Fibroblast of pulmonary artery (primary cell): ENCODE measurements around the gene SCN11A.
A peak's percentile ranks its signal among the peaks of the same experiment; 100 is the strongest.

Experiments
- DNase-seq: peaks from one replicate; pipeline ENCODE4 v3.0.0-alpha.2; 2010; ENCODE audit warnings: low read depth
- H3K4me3 ChIP-seq: replicated peaks from 2 replicates; pipeline ENCODE4 v1.5.1; 2011; ENCODE audit warnings: low read depth, mild to moderate bottlenecking, control low read depth, low read length, moderate library complexity
- TF ChIP-seq, protein P1 (sequence below): IDR thresholded peaks from 2 replicates; pipeline ENCODE4 v1.5.1; 2011; ENCODE audit warnings: mild to moderate bottlenecking, control low read depth, low read length, inconsistent platforms; ENCODE audit errors: missing control alignments

SCN11A gene

GRCh38 chr3:39022286-39022630 lies 29.5 kb downstream of the SCN11A start:
- H3K4me3 ChIP-seq = no peak overlapping the region
- TF ChIP-seq, protein P1, sequence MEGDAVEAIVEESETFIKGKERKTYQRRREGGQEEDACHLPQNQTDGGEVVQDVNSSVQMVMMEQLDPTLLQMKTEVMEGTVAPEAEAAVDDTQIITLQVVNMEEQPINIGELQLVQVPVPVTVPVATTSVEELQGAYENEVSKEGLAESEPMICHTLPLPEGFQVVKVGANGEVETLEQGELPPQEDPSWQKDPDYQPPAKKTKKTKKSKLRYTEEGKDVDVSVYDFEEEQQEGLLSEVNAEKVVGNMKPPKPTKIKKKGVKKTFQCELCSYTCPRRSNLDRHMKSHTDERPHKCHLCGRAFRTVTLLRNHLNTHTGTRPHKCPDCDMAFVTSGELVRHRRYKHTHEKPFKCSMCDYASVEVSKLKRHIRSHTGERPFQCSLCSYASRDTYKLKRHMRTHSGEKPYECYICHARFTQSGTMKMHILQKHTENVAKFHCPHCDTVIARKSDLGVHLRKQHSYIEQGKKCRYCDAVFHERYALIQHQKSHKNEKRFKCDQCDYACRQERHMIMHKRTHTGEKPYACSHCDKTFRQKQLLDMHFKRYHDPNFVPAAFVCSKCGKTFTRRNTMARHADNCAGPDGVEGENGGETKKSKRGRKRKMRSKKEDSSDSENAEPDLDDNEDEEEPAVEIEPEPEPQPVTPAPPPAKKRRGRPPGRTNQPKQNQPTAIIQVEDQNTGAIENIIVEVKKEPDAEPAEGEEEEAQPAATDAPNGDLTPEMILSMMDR = no peak
- no peak for DNase-seq

- TF ChIP-seq, protein P1 = no peak
- no peak for DNase-seq
- no peak overlapping the region for H3K4me3 ChIP-seq
Observed at GRCh38 chr3:39021465-39022285, 30.1 kb downstream of the SCN11A start.

- TF ChIP-seq, protein P1 = no peak
- no peak overlapping the region for H3K4me3 ChIP-seq
- no peak for DNase-seq
Observed at GRCh38 chr3:39021029-39021428, 30.7 kb downstream of the SCN11A start.

DNA sequence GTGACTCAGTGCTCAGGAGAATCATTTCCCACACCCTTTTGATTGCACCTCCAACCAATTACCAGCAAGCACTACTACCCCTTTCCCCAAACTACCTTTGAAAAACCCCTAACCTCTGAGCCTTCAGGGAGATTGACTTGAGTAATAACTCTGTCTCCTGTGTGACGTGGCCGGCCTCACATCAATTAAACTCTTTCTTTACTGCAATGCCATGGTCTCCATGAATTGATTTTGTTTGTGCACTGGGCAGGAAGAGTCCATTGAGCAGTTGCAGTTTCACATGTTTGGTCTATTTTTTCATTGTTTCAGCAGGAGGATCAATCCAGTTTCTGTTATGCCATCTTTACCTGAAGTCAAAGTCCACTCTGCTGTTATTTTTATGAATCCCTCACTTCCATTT lies 32.4 kb downstream of the SCN11A start:
- DNase-seq = no peak
- no peak overlapping the region for H3K4me3 ChIP-seq
- TF ChIP-seq, protein P1 = no peak

DNA sequence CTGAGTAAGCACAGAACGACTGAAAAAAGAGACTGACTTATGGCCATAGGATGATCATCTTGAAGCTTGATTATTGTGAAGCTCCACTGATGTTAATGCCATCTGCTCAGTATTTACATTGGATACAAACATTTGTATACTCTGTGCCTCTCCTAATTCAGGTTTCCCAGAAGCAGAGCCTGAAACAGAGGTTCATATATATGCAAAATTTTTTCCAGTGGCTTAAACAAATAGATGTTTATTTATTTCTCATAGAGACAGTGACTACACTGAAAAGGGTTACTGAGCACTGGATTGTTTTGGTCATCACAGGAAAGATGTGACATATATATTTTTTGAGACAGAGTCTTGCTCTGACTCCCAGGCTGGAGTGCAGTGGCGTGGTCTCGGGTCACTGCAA lies 36.3 kb downstream of the SCN11A start:
- DNase-seq = no peak
- H3K4me3 ChIP-seq = no peak overlapping the region
- TF ChIP-seq, protein P1 = no peak

GRCh38 chr3:39013921-39014509 lies 37.7 kb downstream of the SCN11A start:
- H3K4me3 ChIP-seq = no peak overlapping the region
- no peak for DNase-seq
- TF ChIP-seq, protein P1 = no peak

DNA sequence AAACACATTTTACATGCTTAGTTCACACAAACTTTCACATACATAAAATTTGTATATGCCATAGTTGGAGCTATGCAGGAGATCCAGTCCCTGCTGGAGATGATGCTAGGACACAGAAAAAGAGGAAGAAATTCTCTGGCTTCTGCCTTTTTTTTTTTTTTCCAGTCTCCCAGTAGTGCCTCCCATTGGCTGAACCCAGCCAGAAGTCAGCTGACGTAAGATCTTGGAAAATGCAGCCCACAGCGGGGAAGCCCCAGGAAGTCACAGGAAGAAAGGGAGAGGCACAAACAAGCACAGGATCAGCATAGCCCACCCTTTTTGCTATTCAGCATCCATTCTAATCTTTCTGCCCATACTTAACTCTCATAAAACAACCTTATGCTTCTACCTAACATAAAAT lies 38.5 kb downstream of the SCN11A start:
- peak; percentile 42 for DNase-seq
- no peak overlapping the region for H3K4me3 ChIP-seq
- TF ChIP-seq, protein P1 = no peak
